Liver (tissue), 3 donors: ENCODE results near the gene KRTAP9-8.
"Not testable (repeated sequence)": the region's sequence is repeated elsewhere in the genome, so short reads cannot be mapped to it uniquely, and the experiment has no call there.

Experiments
- CTCF ChIP-seq: fragments of 150-350 bp; IDR thresholded peaks from 2 replicates; pipeline ENCODE4 v1.5.1; 2017; ENCODE audit warnings: improper control_type of control experiment, low read depth, low read length; ENCODE audit not compliant: missing input control
- EGR1 ChIP-seq, 2 donors: IDR thresholded peaks; 2 replicates each; pipeline ENCODE4 v1.6.1; 2016 to 2018; ENCODE audit warnings: antibody characterized with exemption in 2 of 2, low read depth in 2 of 2
- HNF4G ChIP-seq: IDR thresholded peaks from 2 replicates; pipeline ENCODE4 v1.6.1; 2016; ENCODE audit warnings: antibody characterized with exemption
- JUND ChIP-seq, 2 donors: IDR thresholded peaks; 2 replicates each; pipeline ENCODE4 v1.6.1; 2016; ENCODE audit warnings: antibody characterized with exemption in 2 of 2
- MAX ChIP-seq: IDR thresholded peaks from 2 replicates; pipeline ENCODE4 v1.6.1; 2016; ENCODE audit warnings: antibody characterized with exemption
- RAD21 ChIP-seq, 2 donors: IDR thresholded peaks; 2 replicates each; pipeline ENCODE4 v1.6.1; 2016; ENCODE audit warnings: antibody characterized with exemption in 2 of 2, mild to moderate bottlenecking in 2 of 2
- REST ChIP-seq: IDR thresholded peaks from 2 replicates; pipeline ENCODE4 v1.6.1; 2016; ENCODE audit warnings: antibody characterized with exemption, mild to moderate bottlenecking
- SP1 ChIP-seq: IDR thresholded peaks from 2 replicates; pipeline ENCODE4 v1.6.1; 2018; ENCODE audit warnings: antibody characterized with exemption, mild to moderate bottlenecking
- donor health status: healthy.
- donor health status: healthy.

GRCh38 chr17:41249637-41250240 is 11.9 kb downstream of the KRTAP9-8 start, which contains the start of gene KRTAP9-4:
- not testable (repeated sequence) for TF ChIP-seq CTCF; HNF4G; EGR1 (IDR thresholded peaks at IDR 0.05; ENCODE audit: low read depth in 2 of 2); RAD21 (IDR thresholded peaks at IDR 0.05); MAX; REST; SP1; JUND (IDR thresholded peaks at IDR 0.05)
